GM10266 (cell line): ENCODE results near the gene CDK19.
A peak's percentile ranks its signal among the peaks of the same experiment; 100 is the strongest.
"Not testable (repeated sequence)": the region's sequence is repeated elsewhere in the genome, so short reads cannot be mapped to it uniquely, and the experiment has no call there.

Experiments used
- DNase-seq: peaks from one replicate; pipeline ENCODE4 v3.0.0; 2012; ENCODE audit errors: extremely low spot score
- CTCF ChIP-seq: IDR thresholded peaks from 2 replicates; pipeline ENCODE4 v1.5.1; 2012; ENCODE audit warnings: mild to moderate bottlenecking, low read depth; ENCODE audit not compliant: control insufficient read depth, insufficient read depth; ENCODE audit errors: missing control alignments

Gene CDK19

GRCh38 chr6:110813338-110814101 is 1.7 kb downstream of the CDK19 start:
- no peak for TF ChIP-seq CTCF
- DNase-seq = peak; percentile 24

GRCh38 chr6:110812719-110813118 is 2.5 kb downstream of the CDK19 start:
- TF ChIP-seq CTCF = no peak
- DNase-seq = no peak

- DNase-seq = peak; percentile 72
These were observed 4.2 kb downstream of the CDK19 start for GRCh38 chr6:110810896-110811586.

GRCh38 chr6:110809792-110810191 is 5.5 kb downstream of the CDK19 start:
- TF ChIP-seq CTCF = no peak
- no peak for DNase-seq

More at GRCh38 chr6:110810896-110811586, 4.2 kb downstream of the CDK19 start:
- TF ChIP-seq CTCF = no peak

- not testable (repeated sequence) for DNase-seq
These were observed 13.1 kb downstream of the CDK19 start for GRCh38 chr6:110802175-110802574.

GRCh38 chr6:110800839-110801196 is 14.5 kb downstream of the CDK19 start:
- DNase-seq = no peak
- no peak for TF ChIP-seq CTCF

GRCh38 chr6:110800196-110800838 is 15.0 kb downstream of the CDK19 start:
- no peak for TF ChIP-seq CTCF
- no peak for DNase-seq
